CD14-positive monocyte (primary cell): Measurements from ENCODE around the gene PNKP. TPM values are rescaled to one million over a fixed set of nuclear protein-coding genes. Genes with fewer than 3 reads are reported as not detected.

ENCODE experiments used
- DNase-seq, 3 donors: peaks; one replicate each; pipeline ENCODE4 v3.0.0-alpha.2; 2011 to 2022
- H2AFZ ChIP-seq: 2 replicates; pipeline ENCODE4 v1.6.0; 2012; ENCODE audit warnings: mild to moderate bottlenecking, low read depth, low read length, inconsistent platforms; ENCODE audit not compliant: insufficient read depth, poor library complexity, severe bottlenecking
- H3K27ac ChIP-seq, 2 donors: 1 replicate in 1 of 2; 2 replicates in 1 of 2; pipeline ENCODE4 v1.5.1; 2012 to 2013; ENCODE audit warnings: low read length in 2 of 2, control low read depth in 1 of 2, inconsistent platforms in 1 of 2, low read depth in 1 of 2, mild to moderate bottlenecking in 1 of 2
- H3K27me3 ChIP-seq, 2 donors: one replicate each; pipeline versions ENCODE4 v1.6.0 to v1.6.1; 2011 to 2013; ENCODE audit warnings: low read length in 2 of 2; ENCODE audit not compliant: control insufficient read depth in 2 of 2, insufficient read depth in 2 of 2
- H3K36me3 ChIP-seq, 2 donors: replicated peaks in 1 of 2; 1 replicate in 1 of 2; 2 replicates in 1 of 2; pipeline versions ENCODE4 v1.5.1 to v1.6.1; 2012 to 2013; ENCODE audit warnings: low read length in 2 of 2, control low read depth in 1 of 2, inconsistent platforms in 1 of 2, mild to moderate bottlenecking in 1 of 2; ENCODE audit not compliant: insufficient read depth in 2 of 2, control insufficient read depth in 1 of 2
- H3K4me1 ChIP-seq, 2 donors: 1 replicate in 1 of 2; 2 replicates in 1 of 2; pipeline versions ENCODE4 v1.5.1 to v1.6.1; 2012 to 2013; ENCODE audit warnings: low read length in 2 of 2, control low read depth in 1 of 2, inconsistent platforms in 1 of 2, mild to moderate bottlenecking in 1 of 2, moderate library complexity in 1 of 2; ENCODE audit not compliant: insufficient read depth in 2 of 2, control insufficient read depth in 1 of 2
- H3K4me2 ChIP-seq: replicated peaks from 2 replicates; pipeline ENCODE3; 2012; ENCODE audit warnings: low read length, moderate library complexity, mild to moderate bottlenecking; ENCODE audit not compliant: poor library complexity, severe bottlenecking; ENCODE audit errors: extremely low read depth
- H3K4me3 ChIP-seq, 3 experiments: fragments of 200-600 bp in 1 of 3; sonication (generic) in 1 of 3; replicated peaks in 1 of 3; 1 replicate in 2 of 3; 2 replicates in 1 of 3; pipeline ENCODE4 v1.5.1; 2011 to 2013; ENCODE audit warnings: low read length in 3 of 3, mild to moderate bottlenecking in 3 of 3, control low read depth in 2 of 3, low read depth in 2 of 3, inconsistent platforms in 1 of 3, moderate library complexity in 1 of 3
- H3K79me2 ChIP-seq: 2 replicates; pipeline ENCODE4 v1.6.0; 2012; ENCODE audit warnings: mild to moderate bottlenecking, control low read depth, inconsistent platforms, low read length, moderate library complexity; ENCODE audit not compliant: insufficient read depth
- H3K9ac ChIP-seq: 2 replicates; pipeline ENCODE4 v1.6.0; 2017; ENCODE audit warnings: low read length, mild to moderate bottlenecking; ENCODE audit not compliant: insufficient read depth, poor library complexity, severe bottlenecking
- H3K9me3 ChIP-seq, 2 donors: replicated peaks in 1 of 2; 1 replicate in 1 of 2; 2 replicates in 1 of 2; pipeline versions ENCODE4 v1.5.1 to v1.6.1; 2012 to 2013; ENCODE audit warnings: low read length in 2 of 2, control low read depth in 1 of 2; ENCODE audit not compliant: control insufficient read depth in 1 of 2, insufficient read depth in 1 of 2
- H4K20me1 ChIP-seq: 2 replicates; pipeline ENCODE4 v1.6.0; 2012; ENCODE audit warnings: mild to moderate bottlenecking, low read length, control low read depth, moderate library complexity; ENCODE audit not compliant: insufficient read depth
- H3K27ac Mint-ChIP-seq, 7 donors: one replicate each; pipeline ENCODE4 v1.8.0; 2020; ENCODE audit warnings: mild to moderate bottlenecking in 7 of 7, mixed read lengths in 7 of 7, moderate library complexity in 6 of 7, inconsistent platforms in 2 of 7
- H3K27me3 Mint-ChIP-seq, 3 donors: one replicate each; pipeline ENCODE4 v1.8.0; 2021 to 2022; ENCODE audit warnings: low read depth in 3 of 3, mild to moderate bottlenecking in 3 of 3, mixed read lengths in 3 of 3, moderate library complexity in 3 of 3, inconsistent platforms in 1 of 3
- H3K36me3 Mint-ChIP-seq, 2 donors: one replicate each; pipeline ENCODE4 v1.8.0; 2020; ENCODE audit warnings: mixed read lengths in 2 of 2, inconsistent platforms in 1 of 2, mild to moderate bottlenecking in 1 of 2
- H3K4me1 Mint-ChIP-seq: one replicate; pipeline ENCODE4 v1.8.0; 2020; ENCODE audit warnings: mild to moderate bottlenecking, mixed read lengths
- H3K4me3 Mint-ChIP-seq, 2 donors: one replicate each; pipeline ENCODE4 v1.8.0; 2020; ENCODE audit warnings: mild to moderate bottlenecking in 2 of 2, mixed read lengths in 2 of 2, moderate library complexity in 1 of 2
- H3K9me3 Mint-ChIP-seq, 7 donors: one replicate each; pipeline ENCODE4 v1.8.0; 2020 to 2022; ENCODE audit warnings: mixed read lengths in 7 of 7, mild to moderate bottlenecking in 6 of 7, moderate library complexity in 6 of 7, inconsistent platforms in 2 of 7
- CTCF ChIP-seq: fragments of 200-600 bp; IDR thresholded peaks from one replicate; pipeline ENCODE4 v1.8.0; 2022; ENCODE audit warnings: antibody characterized with exemption, mild to moderate bottlenecking
- WGBS: methylation state at CpG from one replicate; pipeline ENCODE4 v1.1.5; 2013; ENCODE audit warnings: missing lambda C conversion rate; ENCODE audit not compliant: insufficient coverage; 5-methylcytosine and 5-hydroxymethylcytosine counted together
- intact Hi-C, 2 donors: fragments of 100-400 bp; cut with micrococcal nuclease; formaldehyde crosslinking; loops; one replicate each; pipeline versions ENCODE4 v1.15.0 to v1.15.1; 2023
- polyA plus RNA-seq, 3 donors: library from polyadenylated mRNA; depleted of rRNA in 1 of 3; unstranded in 2 of 3; stranded (reverse) in 1 of 3; fragments of 300-500 nt in 2 of 3; fragments of >200 nt in 1 of 3; fragmentation: Illumina TruSeq in 2 of 3; gene quantifications; 1 replicate in 2 of 3; 2 replicates in 1 of 3; pipeline ENCODE4 v1.2.3, GENCODE V29; 2012 to 2021

Gene PNKP
- polyA plus RNA-seq, 3 donors, result 23.0 to 88.6 (median 30.2) TPM

GRCh38 chr19:49814010-49814409 lies 53.4 kb downstream of the PNKP start:
- intact Hi-C loops, result loop anchor here in 1 of 2 donors (5.0 kb wide), 1 partner anchor 53 kb away; the partner anchor contains the start of gene PNKP
- H3K9me3 Mint-ChIP-seq, result no peaks in the 10 kb centered on the region
- DNase-seq, result no peak
- peaks cover 8% of the 10 kb centered on the region for H3K79me2 ChIP-seq
- H3K4me3 ChIP-seq, result peak overlapping the region in 1 of 3 experiments; percentile 84
- peaks cover 34 to 41% of the 10 kb centered on the region in 2 donors for H3K4me1 ChIP-seq
- H3K4me3 Mint-ChIP-seq, result no peak overlapping the region
- WGBS, result no CpG with 5 or more reads among the region's 1 CpG
- peaks cover 28% of the 10 kb centered on the region for H3K4me1 Mint-ChIP-seq
- peak overlapping the region in 1 of 2 donors; percentile 86 for H3K27ac ChIP-seq
- no peaks in the 10 kb centered on the region for H3K9me3 ChIP-seq
- peaks cover 0 to 2% of the 10 kb centered on the region in 2 donors for H3K36me3 Mint-ChIP-seq
- peak overlapping the region in 6 of 7 donors; percentile 75 to 98 (median 94) for H3K27ac Mint-ChIP-seq
- H2AFZ ChIP-seq, result no peak overlapping the region
- no peak for TF ChIP-seq CTCF
- peaks cover 6% of the 10 kb centered on the region for H4K20me1 ChIP-seq
- no peak overlapping the region for H3K9ac ChIP-seq
- H3K27me3 ChIP-seq, result no peaks in the 10 kb centered on the region
- peak overlapping the region; percentile 83 for H3K4me2 ChIP-seq
- no peaks in the 10 kb centered on the region for H3K36me3 ChIP-seq
- peaks cover 0 to 8% (median 4%) of the 10 kb centered on the region in 3 donors for H3K27me3 Mint-ChIP-seq

- Histone ChIP-seq H3K36me3 (no peaks in the 10 kb centered on the region), H3K9ac (peak within 1 kb of the TSS; percentile 59), H3K4me3 (peak within 1 kb of the TSS; percentile 69 to 95 (median 84)), H4K20me1 (peaks cover 4% of the 10 kb centered on the region), H2AFZ (peak within 1 kb of the TSS; percentile 88), H3K27me3 (no peaks in the 10 kb centered on the region), H3K4me2 (peak within 1 kb of the TSS; percentile 83), H3K4me1 (peaks cover 32 to 42% of the 10 kb centered on the region in 2 donors), H3K27ac (peak within 1 kb of the TSS; percentile 58 to 86), H3K9me3 (no peaks in the 10 kb centered on the region), H3K79me2 (peaks cover under 1% of the 10 kb centered on the region)
- no peak for TF ChIP-seq CTCF
- Mint-ChIP-seq H3K27me3 (peaks cover 0 to 8% (median 4%) of the 10 kb centered on the region in 3 donors), H3K4me1 (peaks cover 32% of the 10 kb centered on the region), H3K4me3 (peak within 1 kb of the TSS; percentile 88 to 95), H3K27ac (peak within 1 kb of the TSS; percentile 87 to 98 (median 98)), H3K36me3 (peaks cover 0 to 2% of the 10 kb centered on the region in 2 donors), H3K9me3 (no peaks in the 10 kb centered on the region)
- peak; percentile 98 to 99 (median 99) for DNase-seq
- WGBS, result 2% methylated on average over 12 of the region's 45 CpGs
- intact Hi-C loops, result loop anchor here (2.0 to 5.0 kb wide), 2 partner anchors 54 to 64 kb away; partner anchors contain the start of genes AKT1S1 (in 1 of the 2), PNKP (in 1 of the 2) and TBC1D17 (in 1 of the 2)
Measured at GRCh38 chr19:49812997-49813861, 54.1 kb downstream of the PNKP start, which contains the start of gene FUZ. TSS of gene FUZ (minus strand) at chr19:49813292. CDS start at chr19:49813106, 186 bp downstream.
